ENCODE measurements around the gene ST6GALNAC1. TPM values are rescaled to one million over a fixed set of nuclear protein-coding genes. Genes with fewer than 3 reads are reported as not detected.

Gene ST6GALNAC1
- total RNA-seq, 1 donor from 2014 or later, result not detected

DNA sequence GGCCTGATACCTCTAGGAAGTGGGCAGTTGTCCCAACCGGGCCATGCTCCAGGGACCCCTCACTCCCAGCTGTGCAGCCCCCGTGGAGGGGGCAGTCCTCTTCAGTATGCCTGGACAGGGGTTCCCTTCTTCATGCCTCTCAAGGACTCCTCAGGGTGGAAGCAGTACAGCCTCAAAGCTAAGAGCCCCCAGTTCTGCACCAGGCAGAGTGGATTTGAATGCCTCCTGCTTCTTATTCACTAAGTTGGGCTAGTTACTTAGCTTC lies 23.9 kb upstream of the ST6GALNAC1 start:
- TF ChIP-seq, protein P1, sequence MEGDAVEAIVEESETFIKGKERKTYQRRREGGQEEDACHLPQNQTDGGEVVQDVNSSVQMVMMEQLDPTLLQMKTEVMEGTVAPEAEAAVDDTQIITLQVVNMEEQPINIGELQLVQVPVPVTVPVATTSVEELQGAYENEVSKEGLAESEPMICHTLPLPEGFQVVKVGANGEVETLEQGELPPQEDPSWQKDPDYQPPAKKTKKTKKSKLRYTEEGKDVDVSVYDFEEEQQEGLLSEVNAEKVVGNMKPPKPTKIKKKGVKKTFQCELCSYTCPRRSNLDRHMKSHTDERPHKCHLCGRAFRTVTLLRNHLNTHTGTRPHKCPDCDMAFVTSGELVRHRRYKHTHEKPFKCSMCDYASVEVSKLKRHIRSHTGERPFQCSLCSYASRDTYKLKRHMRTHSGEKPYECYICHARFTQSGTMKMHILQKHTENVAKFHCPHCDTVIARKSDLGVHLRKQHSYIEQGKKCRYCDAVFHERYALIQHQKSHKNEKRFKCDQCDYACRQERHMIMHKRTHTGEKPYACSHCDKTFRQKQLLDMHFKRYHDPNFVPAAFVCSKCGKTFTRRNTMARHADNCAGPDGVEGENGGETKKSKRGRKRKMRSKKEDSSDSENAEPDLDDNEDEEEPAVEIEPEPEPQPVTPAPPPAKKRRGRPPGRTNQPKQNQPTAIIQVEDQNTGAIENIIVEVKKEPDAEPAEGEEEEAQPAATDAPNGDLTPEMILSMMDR (IDR thresholded peaks at IDR 0.05), result no peak
- Mint-ChIP-seq H3K27me3 (ENCODE audit: unreplicated experiment) (peaks cover 7% of the 10 kb centered on the region), H3K27ac (ENCODE audit: unreplicated experiment) (no peak overlapping the region), H3K9me3 (ENCODE audit: unreplicated experiment) (peaks cover under 1% of the 10 kb centered on the region), H3K4me1 (ENCODE audit: unreplicated experiment) (peaks cover 17% of the 10 kb centered on the region), H3K4me3 (ENCODE audit: unreplicated experiment) (no peak overlapping the region), H3K36me3 (ENCODE audit: unreplicated experiment) (peaks cover under 1% of the 10 kb centered on the region)
- DNase-seq (ENCODE audit: extremely low spot score, unreplicated experiment), result no peak

DNA sequence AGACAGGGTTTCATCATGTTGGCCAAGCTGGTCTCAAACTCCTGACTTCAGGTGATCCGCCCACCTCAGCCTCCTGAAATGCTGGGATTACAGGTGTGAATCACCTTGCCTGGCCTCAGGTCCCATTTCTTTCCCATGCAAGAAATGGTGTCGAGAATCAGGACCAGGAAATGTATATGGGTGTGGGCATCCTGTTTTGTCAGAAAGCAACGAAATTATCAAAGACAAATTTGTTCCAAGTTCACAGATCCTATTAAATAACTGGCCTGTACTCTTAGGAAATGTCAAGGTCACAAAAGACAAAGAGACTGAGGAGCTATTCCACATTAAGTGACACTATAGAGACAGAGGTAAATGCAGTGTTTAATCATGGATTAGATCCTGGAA lies 17.1 kb upstream of the ST6GALNAC1 start:
- Mint-ChIP-seq H3K27me3 (ENCODE audit: unreplicated experiment) (peaks cover 22% of the 10 kb centered on the region), H3K4me3 (ENCODE audit: unreplicated experiment) (no peak overlapping the region), H3K36me3 (ENCODE audit: unreplicated experiment) (no peaks in the 10 kb centered on the region), H3K9me3 (ENCODE audit: unreplicated experiment) (no peaks in the 10 kb centered on the region), H3K27ac (ENCODE audit: unreplicated experiment) (no peak overlapping the region), H3K4me1 (ENCODE audit: unreplicated experiment) (peaks cover 3% of the 10 kb centered on the region)
- TF ChIP-seq, protein P1 (IDR thresholded peaks at IDR 0.05), result no peak
- DNase-seq (ENCODE audit: extremely low spot score, unreplicated experiment), result no peak

DNA sequence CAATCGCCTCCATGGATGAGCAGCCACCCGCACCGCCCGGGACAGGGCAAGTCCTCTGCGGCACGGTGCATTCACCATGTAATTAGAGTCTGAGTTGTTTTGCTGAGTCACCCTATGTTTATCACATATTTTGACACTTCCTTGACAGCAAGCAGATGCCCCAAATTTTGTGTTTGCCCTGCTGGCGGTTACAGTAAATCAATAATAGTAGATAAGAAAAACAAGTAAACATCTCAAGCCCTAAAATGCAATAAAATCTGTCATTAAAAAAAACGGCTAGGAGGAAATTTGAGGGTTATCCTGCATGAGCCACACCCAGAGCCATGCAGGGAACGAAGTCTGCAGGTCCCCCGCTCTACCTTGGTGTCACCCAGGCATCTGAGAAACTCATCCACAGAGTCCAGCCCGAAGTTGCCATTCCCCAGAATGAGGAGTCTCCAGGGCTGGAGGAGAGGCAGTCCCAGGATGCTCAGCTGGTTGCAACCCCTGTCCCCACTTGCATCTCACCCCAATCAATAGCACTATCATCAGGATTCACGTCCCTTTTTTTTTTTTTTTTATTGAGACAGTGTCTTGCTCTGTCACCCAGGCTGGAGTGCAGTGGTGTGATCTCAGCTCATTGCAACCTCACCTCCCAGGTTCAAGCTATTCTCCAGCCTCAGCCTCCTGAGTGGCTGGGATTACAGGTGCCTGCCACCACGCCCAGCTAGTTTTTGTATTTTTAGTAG lies 16.5 kb upstream of the ST6GALNAC1 start:
- no peak for DNase-seq (ENCODE audit: extremely low spot score, unreplicated experiment)
- Mint-ChIP-seq H3K36me3 (ENCODE audit: unreplicated experiment) (no peaks in the 10 kb centered on the region), H3K4me3 (ENCODE audit: unreplicated experiment) (no peak overlapping the region), H3K27me3 (ENCODE audit: unreplicated experiment) (peaks cover 22% of the 10 kb centered on the region), H3K4me1 (ENCODE audit: unreplicated experiment) (peaks cover 3% of the 10 kb centered on the region), H3K27ac (ENCODE audit: unreplicated experiment) (no peak overlapping the region), H3K9me3 (ENCODE audit: unreplicated experiment) (no peaks in the 10 kb centered on the region)
- TF ChIP-seq, protein P1 (IDR thresholded peaks at IDR 0.05), result no peak

DNA sequence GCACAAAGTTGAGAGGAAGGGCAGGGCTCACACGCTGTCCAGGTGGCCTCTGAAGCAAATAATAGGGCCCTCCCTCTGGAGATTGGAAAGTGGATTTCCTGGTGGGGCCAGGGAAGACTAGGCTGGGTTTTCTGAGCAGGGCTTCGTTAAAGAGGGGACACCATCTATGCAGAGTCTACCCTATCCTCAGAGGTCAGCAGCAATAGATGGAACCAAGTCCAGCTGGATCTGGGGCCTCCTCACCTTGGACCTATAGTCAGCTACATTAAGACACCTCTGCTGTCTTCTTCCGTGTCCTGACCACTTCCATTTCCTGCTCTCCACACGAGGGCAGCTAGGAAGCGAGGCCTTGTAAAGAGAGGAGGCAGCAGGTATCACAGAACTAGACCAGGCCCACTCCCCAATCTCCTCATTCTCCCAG lies 14.7 kb upstream of the ST6GALNAC1 start:
- Mint-ChIP-seq H3K4me1 (ENCODE audit: unreplicated experiment) (peaks cover 3% of the 10 kb centered on the region), H3K9me3 (ENCODE audit: unreplicated experiment) (no peaks in the 10 kb centered on the region), H3K36me3 (ENCODE audit: unreplicated experiment) (no peaks in the 10 kb centered on the region), H3K27ac (ENCODE audit: unreplicated experiment) (no peak overlapping the region), H3K27me3 (ENCODE audit: unreplicated experiment) (peaks cover 15% of the 10 kb centered on the region), H3K4me3 (ENCODE audit: unreplicated experiment) (no peak overlapping the region)
- no peak for DNase-seq (ENCODE audit: extremely low spot score, unreplicated experiment)
- TF ChIP-seq, protein P1 (IDR thresholded peaks at IDR 0.05), result no peak

DNA sequence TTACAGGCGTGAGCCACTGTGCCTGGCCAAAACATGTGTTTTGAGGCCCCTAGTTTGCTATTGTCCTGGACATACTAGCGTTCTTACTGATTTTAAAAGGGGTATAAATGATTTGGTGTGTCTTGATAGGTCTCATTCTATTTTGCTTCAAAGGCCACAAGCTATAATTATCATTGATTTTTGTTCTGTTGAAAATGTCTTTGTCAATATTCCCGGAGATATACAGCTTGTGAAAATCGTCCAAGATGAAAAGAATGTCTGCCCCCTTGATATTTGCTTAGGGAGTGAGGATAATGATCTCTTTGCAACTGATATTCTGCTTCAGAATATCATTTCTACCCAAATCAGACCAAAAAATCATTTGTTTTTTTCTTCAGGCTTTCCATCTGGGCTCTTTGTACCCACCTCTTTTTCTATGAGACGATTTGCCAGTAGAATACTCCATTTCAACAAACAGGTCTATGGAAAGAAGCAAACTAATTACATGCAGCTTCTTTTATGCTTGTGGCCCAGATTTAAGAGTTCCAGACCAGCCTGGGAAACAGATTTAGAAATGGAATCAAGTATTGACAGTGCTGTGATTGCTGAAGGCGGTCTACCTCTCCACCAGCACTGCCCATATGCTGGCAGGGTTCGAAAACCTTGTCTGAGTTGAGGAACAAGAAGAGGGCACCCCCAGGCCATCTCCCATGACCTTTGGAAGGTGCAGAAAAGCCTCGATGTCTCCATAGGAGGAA lies 14.1 kb upstream of the ST6GALNAC1 start:
- H3K36me3 Mint-ChIP-seq (ENCODE audit: unreplicated experiment), result no peaks in the 10 kb centered on the region
- H3K4me3 Mint-ChIP-seq (ENCODE audit: unreplicated experiment), result no peak overlapping the region
- TF ChIP-seq, protein P1 (IDR thresholded peaks at IDR 0.05), result no peak
- H3K9me3 Mint-ChIP-seq (ENCODE audit: unreplicated experiment), result no peaks in the 10 kb centered on the region
- H3K27me3 Mint-ChIP-seq (ENCODE audit: unreplicated experiment), result peaks cover 15% of the 10 kb centered on the region
- H3K4me1 Mint-ChIP-seq (ENCODE audit: unreplicated experiment), result peaks cover 3% of the 10 kb centered on the region
- DNase-seq (ENCODE audit: extremely low spot score, unreplicated experiment), result no peak
- no peak overlapping the region for H3K27ac Mint-ChIP-seq (ENCODE audit: unreplicated experiment)
